HG03571 (cell line): ENCODE measurements around the gene PACS2.

Source experiments
- ATAC-seq: cut with Tn5 transposase; IDR thresholded peaks from one replicate; pipeline ENCODE4 v1.9.1; 2021; ENCODE audit not compliant: unreplicated experiment

PACS2 gene

DNA sequence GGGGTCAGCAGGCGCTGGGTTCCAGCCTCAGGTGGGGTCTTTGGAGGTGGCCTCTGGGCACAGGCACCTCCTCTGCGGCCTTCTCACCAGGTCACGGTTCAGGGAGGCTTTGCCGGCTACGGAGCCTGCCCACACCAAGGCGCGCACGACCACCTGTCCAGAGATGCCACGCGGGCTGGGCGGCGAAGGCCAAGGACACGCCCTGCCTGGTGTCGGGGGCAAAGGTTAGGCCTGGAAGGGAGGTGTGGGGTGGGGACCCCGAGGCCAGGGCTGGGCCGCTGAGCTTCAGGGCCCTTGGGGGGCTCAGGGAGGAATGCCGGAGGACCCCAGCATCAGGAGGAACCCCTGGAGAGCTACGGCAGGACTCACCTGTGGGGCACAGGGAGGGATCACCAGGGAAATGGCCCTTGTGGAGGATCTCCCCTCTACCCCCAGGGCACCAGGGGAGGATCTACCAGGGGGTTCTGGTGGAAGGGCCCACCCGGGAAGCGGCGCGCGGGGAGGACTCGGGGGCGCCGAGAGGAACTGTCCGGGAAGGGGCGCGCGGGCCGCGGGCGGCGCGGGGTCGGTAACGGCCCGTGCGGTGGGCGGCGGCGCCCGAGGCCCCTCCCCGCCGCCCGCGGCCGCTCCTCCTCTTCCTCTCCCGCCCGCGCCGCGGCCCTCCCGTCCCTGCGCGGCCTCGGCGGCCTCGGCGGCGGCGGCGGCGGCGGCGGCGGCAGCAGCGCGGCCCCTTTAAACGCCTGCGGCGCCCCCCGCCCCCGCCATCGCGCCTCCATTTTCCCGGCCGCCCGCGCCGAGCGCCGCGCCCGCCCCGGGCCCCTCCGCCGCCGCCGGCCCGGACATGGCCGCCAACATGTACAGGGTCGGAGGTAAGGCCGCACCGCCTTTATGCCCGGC, 104.9 kb downstream of the PACS2 start, which contains the start of gene MTA1:
TSS of gene MTA1 (plus strand) at position 633 of the 897 bp plus-strand sequence. CDS start at position 842, 209 bp downstream.
- no peak for ATAC-seq

DNA sequence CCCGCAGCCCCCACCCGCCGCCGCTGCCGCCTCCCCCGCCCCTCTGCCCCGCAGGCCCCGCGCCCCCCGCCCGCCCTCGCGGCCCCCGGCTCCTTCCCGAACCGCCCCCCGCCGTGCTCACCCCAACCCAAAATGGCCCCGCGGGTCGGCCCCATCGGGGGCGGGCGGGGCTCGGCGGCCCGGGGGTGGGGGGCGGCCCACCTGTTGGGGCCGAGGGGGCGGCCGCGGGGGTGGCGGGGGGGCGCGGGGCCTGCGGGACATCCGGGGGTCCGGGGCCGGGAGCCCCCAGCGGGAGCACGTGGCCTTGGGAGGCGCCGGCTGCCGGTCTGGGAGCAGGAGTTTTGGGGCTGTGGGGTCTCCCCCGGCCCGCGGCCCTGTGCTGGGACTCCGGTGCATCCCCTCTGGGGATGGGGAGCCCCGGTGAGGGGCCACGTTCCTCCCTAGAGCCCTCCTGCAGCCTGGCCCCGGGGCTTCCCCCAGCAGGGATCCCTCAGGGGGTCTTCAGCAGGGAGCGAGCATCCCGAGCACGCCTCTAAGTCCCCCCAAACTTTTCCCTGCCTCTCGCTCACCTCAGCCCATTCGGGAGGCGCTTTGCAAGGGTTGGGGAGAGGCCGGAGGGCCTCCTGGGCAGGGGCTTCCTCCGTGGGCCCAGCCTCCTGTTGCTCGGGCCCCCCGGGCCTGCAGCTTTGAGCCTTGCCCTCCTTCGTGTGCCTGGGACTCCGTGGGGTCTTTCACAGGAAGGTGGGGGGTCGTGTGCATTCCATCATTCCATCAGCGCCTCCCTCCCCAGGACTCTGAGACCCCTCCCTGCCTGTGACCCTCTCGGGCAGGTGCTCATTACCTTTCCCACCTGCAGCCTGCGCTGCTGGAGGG, 105.8 kb downstream of the PACS2 start:
- no peak for ATAC-seq

DNA sequence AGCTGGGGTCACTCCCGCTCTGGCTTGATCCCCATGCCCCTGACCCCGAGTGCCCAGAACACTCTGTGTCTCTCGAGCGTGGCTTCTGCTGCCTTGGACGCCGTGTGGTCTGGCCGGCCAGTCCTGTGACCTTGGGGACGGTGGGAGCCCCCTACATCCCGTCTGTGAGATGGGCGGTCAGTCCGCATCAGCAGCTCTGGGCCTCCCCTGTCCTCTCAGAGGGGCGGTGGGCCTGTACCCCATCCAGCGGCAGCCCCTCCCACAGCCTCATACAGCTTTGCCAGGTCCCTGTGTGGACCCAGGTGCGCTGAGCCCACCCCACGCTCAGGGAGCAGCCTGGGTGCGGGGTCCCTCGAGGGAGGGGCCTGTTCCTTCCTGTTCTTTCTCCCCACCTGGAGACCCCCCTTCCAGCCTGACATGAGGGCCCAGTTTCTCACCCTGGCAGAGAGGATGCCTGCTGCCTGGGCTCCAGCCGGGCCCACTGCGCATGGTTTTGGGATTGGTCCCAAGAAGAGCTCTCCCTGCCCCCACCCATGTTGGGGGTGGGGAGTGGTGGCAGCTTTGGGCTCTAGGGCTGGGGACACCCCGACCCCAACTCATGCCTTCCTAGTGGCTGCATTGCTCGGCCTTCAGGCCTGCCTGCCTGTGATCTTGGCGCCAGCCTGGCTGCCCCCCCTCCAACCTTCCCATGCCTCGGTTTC, 106.6 kb downstream of the PACS2 start:
- ATAC-seq, result no peak

DNA sequence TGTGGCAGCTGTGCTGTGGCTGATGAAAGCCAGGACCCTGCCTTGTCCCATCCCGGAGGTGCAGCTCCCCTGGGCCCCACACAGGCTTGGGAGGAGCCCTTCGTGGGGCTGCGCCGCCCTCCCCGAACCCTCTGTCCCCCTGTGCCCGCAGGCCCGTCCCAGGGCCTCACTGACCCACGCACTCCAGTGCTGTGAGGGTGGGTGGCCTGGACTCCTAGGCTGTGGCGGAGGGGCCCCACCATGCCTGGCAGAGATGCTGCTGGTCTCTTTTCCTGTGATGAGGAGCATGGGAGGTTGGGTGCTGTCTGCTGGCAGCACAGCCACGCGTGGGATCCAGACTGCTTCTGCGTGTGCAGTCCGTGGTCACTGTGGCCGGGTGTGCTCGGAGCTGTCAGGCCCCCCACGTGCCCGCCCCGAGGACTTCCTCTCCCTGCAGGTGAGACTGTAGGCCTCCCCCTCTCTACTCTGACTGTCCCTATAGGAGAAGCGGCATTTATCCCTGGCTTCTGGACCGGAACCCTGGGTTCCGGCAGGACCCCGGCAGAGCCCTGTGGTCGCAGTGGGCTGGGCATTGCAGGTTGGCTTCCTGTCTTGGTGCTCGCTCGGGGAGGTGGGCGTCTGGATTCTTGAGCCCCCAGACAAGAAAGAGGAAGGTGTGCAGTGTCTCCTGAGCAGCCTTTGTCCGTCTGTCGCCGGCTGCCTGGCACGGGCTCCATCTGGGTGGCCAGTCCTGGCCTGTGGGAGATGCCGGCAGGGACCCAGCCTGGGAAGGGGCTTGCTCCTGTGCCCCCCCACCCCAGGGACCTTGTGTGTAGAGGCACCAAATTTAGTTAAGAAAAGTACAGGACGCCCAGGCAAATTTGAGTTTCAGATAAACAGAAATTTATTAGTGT, 107.4 kb downstream of the PACS2 start:
- ATAC-seq, result no peak

DNA sequence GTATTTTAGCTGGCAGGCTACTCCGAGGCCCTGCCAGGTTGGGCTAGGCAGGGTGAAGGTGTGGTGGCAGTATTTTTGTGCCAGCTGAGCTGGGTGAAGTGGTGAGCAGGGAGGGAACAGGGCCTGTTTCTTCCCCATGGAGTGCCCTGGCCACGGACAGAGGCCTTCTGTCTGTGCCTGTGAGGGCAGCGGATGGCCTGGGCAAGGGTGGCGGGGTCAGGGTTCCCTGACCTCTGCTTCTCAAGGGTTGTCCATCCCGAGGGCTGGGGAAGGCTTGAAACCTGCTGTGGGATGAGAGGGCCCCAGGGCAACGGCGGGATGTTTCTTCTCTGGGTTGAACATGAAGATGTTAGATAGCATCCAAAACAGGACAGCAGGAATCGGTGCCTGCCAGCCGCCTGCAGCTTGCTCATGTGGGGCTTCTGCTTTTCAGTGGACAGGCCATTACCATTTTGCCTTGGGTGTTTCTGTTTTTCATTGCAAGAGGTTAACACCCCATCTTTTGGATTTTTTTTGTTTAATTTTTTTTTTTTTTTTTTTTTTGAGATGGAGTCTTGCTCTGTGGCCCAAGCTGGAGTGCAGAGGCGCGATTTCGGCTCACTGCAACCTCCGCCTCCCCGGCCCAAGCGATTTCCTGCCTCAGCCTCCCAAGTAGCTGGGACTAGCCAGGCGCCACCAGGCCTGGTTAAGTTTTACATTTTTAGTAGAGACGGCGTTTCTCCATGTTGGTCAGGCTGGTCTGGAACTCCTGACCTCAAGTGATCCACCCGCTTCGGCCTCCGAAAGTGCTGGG, 108.3 kb downstream of the PACS2 start:
- ATAC-seq, result no peak

DNA sequence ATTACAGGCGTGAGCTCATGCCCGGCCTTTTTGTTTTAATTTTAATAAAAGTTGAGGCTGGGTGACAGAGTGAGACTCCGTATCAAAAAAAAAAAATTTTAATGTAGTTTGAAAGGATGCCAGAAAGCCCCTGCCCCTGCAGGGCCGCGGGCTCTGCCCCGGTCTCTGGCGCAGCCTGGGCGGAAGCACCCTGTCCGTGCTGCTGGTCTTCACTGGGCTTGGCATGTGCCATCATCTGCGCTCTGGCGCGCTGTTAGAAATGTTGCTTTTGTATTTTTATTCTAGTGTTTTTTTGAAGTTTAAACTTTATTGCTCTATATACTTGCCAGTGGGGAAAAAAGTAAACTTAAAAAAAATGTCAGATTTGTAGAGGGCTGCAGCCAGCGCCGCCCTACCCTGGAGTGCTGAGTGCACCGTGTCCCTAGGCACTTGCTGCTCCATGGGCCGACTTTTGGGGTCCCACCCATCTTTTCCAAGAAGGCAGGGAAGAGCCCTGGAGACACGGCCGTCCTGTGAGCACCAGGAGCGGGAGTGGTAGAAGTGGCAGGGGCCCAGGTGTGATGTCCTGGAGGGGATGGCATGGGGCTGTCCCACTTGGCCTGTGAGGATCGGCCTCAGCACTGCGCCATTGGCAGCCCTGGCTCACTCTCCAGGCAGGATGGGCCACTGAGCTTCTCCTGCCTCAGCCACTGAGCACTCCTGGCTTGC, 109.1 kb downstream of the PACS2 start:
- ATAC-seq, result no peak

DNA sequence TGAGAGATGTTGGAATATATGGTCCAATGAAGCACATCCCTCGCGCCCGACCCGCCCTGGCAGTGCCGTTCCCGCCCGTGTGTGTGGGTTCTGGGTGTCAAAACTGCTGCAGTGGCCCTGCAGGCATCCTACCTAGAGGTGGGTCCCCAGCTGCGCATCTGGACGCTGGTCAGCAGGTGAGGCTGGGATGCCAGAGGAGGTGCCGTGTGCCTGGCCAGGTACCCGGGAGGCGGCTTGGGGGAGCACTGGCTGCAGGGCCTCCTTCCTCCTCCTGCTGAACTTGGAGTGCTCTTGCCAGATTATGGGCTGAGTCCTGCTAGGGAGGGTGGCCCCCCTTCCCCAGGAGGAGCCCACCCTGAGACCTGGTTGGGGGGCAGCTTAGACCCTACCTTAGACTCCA, 110.3 kb downstream of the PACS2 start:
- ATAC-seq, result no peak

DNA sequence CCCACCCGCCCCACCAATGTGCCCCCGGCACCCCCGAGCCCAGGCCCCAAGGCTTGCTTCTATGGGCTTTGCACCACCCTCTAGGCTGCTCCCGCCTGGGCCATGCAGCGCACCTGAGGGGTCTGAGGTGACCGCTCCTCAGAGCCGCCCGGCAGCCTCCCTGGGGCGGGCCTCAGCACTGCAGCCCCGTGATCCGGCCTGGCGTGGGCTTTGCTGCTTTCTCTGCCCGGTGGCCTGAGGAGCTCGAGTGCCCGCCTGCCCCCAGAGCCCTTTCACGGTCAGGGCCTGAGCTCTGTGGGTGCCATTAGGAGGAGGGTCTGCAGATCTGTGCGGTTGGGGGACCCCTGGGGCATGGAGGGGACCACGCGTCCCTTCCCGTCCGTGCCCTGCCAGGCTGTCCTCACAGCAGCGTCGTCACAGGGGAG, 111.3 kb downstream of the PACS2 start:
- no peak for ATAC-seq

DNA sequence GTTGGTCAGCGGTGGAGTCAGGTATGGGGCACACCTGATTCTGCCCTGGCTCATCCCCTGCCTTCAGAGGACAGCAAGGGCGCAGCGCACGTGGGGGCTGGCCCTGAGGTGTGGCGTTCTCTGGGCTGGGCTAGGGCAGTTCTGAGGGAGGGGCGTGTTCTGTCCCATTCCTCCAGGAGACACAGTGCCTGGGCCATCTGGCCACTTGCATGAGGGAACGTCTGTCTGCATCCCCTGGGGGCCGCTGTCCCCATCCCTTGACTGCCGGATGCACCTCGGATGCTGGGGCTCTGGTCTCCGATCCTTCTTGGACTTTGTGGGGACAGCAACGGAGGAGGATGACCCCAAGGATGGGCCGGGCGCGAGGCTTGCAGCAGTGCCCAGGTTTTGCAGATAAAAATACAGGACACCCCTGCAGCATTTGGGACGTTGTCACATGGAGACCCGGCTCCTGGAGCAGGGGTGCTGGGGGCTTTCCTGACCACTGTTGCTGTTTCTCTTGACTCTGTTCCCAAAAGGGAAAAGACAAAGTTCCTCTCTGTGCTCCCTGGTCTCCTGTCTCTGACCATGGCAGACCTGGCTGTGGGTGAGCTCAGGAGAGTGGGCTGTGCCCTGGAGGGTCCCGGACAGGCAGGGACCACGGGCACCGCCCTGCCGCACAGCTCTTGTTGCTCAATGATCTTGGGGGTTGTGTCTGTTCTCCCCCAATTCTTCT, 112.0 kb downstream of the PACS2 start:
- no peak for ATAC-seq

DNA sequence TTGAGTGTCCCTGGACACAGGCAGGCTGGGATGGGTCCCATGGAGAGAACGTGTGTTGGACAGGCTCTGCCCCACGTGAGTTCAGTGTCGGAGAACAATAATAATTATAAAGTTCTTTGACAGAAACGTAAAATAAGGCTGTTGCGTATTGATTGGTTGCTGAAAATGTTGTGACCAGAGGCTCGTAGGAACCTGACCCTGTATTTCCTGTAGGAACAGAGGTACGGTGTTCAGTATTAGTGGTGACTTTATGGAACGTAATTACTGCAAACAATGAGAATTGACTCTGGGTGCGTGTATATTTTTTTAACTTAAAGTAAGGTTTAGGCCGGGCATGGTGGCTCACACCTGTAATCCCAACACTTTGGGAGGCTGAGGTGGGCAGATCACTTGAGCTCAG, 112.9 kb downstream of the PACS2 start:
- ATAC-seq, result no peak

DNA sequence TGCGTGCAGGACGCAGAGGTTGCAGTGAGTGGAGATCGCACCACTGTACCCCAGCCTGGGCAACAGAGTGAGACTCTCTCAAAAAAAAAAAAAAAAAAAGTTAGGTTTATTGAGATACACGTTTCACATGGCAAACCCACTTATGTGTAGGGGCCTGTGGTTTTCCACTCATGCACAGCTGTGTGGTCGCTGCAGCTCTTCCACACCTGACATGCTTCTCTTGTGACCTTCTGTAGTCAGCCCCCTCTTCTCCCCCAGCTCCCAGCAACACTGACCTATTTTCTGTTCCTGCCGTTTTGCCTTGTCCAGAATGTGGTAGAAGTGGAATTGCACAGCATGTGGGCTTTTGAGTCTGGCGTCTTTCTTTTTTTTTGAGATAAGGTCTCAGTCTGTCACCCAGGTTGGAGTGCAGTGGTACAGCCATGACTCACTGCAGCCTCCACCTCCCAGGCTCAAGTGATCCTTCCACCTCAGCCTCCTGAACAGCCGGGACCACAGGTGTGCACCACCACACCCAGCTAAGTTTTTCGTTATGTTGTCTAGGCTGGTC, 113.5 kb downstream of the PACS2 start:
- no peak for ATAC-seq

DNA sequence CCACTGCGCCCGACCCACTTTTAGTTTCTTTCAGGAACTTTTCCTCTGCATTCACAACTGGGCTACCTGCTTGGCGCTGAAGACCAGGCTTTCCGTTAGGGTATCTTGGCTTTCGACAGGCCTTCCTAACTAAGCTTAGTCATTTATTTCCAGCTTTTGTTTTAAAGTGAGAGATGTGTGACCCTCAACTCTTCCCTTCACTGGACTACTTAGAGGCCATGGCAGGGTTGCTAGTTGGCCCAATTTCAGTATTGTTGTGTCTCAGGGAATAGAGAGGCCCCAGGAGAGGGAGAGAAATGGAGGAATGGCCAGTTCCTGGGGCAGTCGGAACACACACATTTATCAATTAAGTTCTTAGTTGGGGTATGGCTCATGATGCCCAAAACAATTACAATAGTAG, 115.5 kb downstream of the PACS2 start:
- no peak for ATAC-seq

DNA sequence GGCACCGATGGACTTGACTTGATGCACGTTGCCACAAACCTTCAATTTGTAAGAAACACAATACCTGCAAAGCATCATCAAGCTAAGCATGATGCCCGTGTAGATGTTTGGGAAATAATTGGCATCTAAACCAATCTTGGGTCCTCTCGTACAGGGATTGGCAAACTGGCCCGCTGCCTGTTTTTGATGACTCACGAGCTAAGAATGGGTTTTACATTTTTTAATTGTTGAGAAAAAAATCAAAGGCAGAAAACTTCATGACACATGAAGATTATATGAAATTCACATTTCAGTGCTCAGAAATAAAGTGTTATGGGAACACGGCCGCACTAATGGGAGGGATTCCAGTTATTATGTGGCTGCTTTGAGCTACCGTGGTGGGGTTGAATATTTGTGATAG, 116.0 kb downstream of the PACS2 start:
- ATAC-seq, result no peak

DNA sequence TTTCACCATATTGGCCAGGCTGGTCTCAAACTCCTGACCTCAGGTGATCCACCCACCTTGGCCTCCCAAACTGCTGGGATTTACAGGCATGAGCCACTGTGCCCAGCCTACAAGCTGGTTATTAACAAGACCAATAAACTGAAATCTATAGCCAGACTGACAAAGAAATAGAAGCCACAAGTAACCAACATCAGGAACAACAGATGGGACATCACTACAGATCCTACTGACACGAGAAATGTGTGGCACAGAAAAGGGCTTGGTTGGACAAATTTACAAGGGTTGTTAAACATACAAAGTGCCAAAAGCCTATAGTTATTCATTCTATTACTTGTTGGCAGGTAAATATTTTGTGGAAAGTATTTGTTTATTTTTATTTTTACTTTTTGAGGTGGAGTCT, 116.7 kb downstream of the PACS2 start:
- ATAC-seq, result no peak

DNA sequence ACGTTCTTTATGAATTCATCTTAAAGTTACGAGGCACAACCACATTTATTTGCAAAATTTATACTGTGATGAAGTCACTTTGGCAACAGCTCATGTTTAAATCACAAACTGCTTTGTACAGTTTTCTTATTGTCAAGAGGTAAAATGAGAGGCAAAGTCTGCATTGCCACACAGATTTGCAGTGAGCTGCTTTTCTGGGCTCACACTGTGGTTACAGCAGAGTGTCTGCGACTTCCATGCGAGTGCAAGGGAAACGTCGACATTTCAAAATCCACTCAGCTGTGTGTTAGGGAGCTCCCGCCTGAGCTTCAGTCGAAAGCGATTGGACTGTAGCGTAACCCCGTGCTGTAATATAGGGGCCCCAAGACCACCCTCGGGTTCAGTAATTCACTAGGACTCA, 118.1 kb downstream of the PACS2 start:
- no peak for ATAC-seq

DNA sequence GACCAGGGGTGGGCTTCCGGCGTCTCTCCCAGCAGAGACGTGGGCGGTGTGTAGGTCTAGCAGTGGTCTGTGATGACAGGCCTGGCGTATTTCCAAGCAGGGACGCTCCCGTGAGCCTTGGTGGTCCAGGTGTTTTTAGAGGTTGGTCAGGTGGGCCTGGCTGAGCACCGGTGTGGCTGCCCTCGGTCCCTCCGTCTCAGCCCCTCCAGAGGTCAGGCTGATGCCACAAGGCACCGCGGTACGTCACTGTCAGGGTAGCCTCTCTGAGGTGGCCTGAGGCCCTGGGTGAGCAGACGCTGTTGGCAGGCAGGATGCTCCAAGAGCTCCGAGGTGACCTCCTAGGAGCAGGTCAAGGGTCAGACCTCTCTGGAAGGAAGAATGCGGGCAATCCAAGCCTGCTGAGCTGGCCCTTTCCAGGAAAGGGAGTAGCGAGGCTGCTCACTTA, 118.6 kb downstream of the PACS2 start:
- ATAC-seq, result no peak

DNA sequence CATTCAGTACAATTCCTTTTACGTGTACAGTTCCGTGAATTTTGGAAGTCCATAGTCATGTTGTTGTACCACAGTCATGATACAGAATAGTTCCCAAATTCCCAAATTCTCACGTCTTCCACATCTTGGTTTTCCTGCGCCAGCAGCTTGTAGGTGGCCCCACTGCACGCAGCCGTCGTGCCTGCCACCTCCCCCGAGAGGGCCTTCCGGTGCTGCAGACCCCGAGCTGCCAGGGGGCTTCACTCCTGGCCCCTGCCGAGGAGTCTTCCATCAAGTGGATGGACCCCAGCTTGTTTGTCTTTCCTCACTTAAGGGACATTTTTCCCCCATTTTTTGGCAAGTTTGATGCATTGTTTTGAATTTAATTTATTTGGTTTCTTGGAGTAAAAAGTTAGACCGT, 121.9 kb downstream of the PACS2 start:
- no peak for ATAC-seq
